Kidney (tissue), 14 donors: ENCODE results near the gene SIDT2. TPM values are rescaled to one million over a fixed set of nuclear protein-coding genes. Genes with fewer than 3 reads are reported as not detected.
"Not testable (repeated sequence)": the region's sequence is repeated elsewhere in the genome, so short reads cannot be mapped to it uniquely, and the experiment has no call there.

Source experiments
- DNase-seq, 5 donors: peaks; one replicate each; pipeline ENCODE4 v3.0.0-alpha.2; 2013 to 2020
- FAIRE-seq: peaks from 2 replicates; lab custom pipeline; 2012; peaks lifted over from hg19 to GRCh38; lab: Jason Lieb, UNC
- H3K27ac ChIP-seq, 2 donors: one replicate each; pipeline ENCODE4 v1.7.0; 2013; ENCODE audit warnings: low read depth in 2 of 2, low read length in 2 of 2, inconsistent platforms in 1 of 2
- H3K27me3 ChIP-seq: one replicate; pipeline ENCODE4 v1.7.1; 2013; ENCODE audit warnings: low read length, inconsistent platforms; ENCODE audit not compliant: control insufficient read depth, insufficient read depth
- H3K36me3 ChIP-seq, 3 donors: one replicate each; pipeline versions ENCODE4 v1.7.0 to v1.7.1; 2013; ENCODE audit warnings: low read length in 3 of 3, control low read depth in 1 of 3, inconsistent platforms in 1 of 3; ENCODE audit not compliant: insufficient read depth in 3 of 3, control insufficient read depth in 2 of 3
- H3K4me1 ChIP-seq, 3 donors: one replicate each; pipeline versions ENCODE4 v1.7.0 to v1.7.1; 2013; ENCODE audit warnings: low read length in 3 of 3, inconsistent platforms in 1 of 3, low read depth in 1 of 3; ENCODE audit not compliant: control insufficient read depth in 2 of 3, insufficient read depth in 2 of 3
- H3K4me3 ChIP-seq, 3 donors: one replicate each; pipeline versions ENCODE4 v1.7.0 to v1.8.1; 2013; ENCODE audit warnings: low read length in 3 of 3, control low read depth in 1 of 3, inconsistent platforms in 1 of 3
- H3K9ac ChIP-seq, 3 donors: one replicate each; pipeline versions ENCODE4 v1.7.0 to v1.7.1; 2013; ENCODE audit warnings: low read length in 3 of 3, control low read depth in 1 of 3, inconsistent platforms in 1 of 3
- H3K9me3 ChIP-seq, 3 donors: one replicate each; pipeline versions ENCODE4 v1.7.0 to v1.7.1; 2013; ENCODE audit warnings: low read length in 3 of 3, control low read depth in 1 of 3, inconsistent platforms in 1 of 3; ENCODE audit not compliant: control insufficient read depth in 2 of 3, insufficient read depth in 1 of 3
- intact Hi-C: fragments of 100-400 bp; cut with DNase I; formaldehyde crosslinking; loops from one replicate; pipeline ENCODE4 v1.11.1; 2022
- polyA plus RNA-seq: library from polyadenylated mRNA; stranded (reverse); fragments of 350-450 nt; fragmentation: Illumina TruSeq; extraction: RNeasy Lipid Tissue Mini Kit (QIAGEN cat#74804); gene quantifications from one replicate; pipeline ENCODE4 v1.2.3, GENCODE V29; 2014; ENCODE audit warnings: low read depth, low replicate concordance; ENCODE audit not compliant: insufficient read depth
- total RNA-seq: library from RNA; stranded (reverse); fragmentation: NEBNext Ultra II Directional; extraction: Animal tissue kit (Norgen Biotek cat#: 25700); gene quantifications from one replicate; pipeline ENCODE4 v1.2.1, GENCODE V29; 2021
- TF ChIP-seq, protein P1 (sequence below): IDR thresholded peaks from 3 replicates; pipeline ENCODE4 v1.5.1; 2012; ENCODE audit warnings: mild to moderate bottlenecking, moderate library complexity, borderline replicate concordance; ENCODE audit not compliant: insufficient read depth; ENCODE audit errors: extremely low read depth
- donor health status: control.
- donor health status: control.
- donor health status: control.
- donor health status: control.
- donor health status: control.
- donor health status: DM: yes; HTN: yes; CAD: no.
- donor health status: Normal renal cell carcinoma (clear cell type).

SIDT2 gene
- total and polyA plus RNA-seq, 2 donors from 2014 or later = 16.4 to 37.4 TPM

GRCh38 chr11:117203069-117203407, 24.5 kb downstream of the SIDT2 start:
- Histone ChIP-seq H3K27ac (peak overlapping the region; percentile 4 to 94), H3K36me3 (peaks cover 0 to 11% (median 4%) of the 10 kb centered on the region in 3 donors), H3K9me3 (no peaks in the 10 kb centered on the region), H3K4me1 (no peaks in the 10 kb centered on the region), H3K4me3 (peak overlapping the region in 2 of 3 donors; percentile 34 to 63), H3K27me3 (no peaks in the 10 kb centered on the region), H3K9ac (no peak overlapping the region)
- FAIRE-seq (no peak), DNase-seq (no peak)
- intact Hi-C loops = no loop called here
- TF ChIP-seq, protein P1, sequence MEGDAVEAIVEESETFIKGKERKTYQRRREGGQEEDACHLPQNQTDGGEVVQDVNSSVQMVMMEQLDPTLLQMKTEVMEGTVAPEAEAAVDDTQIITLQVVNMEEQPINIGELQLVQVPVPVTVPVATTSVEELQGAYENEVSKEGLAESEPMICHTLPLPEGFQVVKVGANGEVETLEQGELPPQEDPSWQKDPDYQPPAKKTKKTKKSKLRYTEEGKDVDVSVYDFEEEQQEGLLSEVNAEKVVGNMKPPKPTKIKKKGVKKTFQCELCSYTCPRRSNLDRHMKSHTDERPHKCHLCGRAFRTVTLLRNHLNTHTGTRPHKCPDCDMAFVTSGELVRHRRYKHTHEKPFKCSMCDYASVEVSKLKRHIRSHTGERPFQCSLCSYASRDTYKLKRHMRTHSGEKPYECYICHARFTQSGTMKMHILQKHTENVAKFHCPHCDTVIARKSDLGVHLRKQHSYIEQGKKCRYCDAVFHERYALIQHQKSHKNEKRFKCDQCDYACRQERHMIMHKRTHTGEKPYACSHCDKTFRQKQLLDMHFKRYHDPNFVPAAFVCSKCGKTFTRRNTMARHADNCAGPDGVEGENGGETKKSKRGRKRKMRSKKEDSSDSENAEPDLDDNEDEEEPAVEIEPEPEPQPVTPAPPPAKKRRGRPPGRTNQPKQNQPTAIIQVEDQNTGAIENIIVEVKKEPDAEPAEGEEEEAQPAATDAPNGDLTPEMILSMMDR = no peak

DNA sequence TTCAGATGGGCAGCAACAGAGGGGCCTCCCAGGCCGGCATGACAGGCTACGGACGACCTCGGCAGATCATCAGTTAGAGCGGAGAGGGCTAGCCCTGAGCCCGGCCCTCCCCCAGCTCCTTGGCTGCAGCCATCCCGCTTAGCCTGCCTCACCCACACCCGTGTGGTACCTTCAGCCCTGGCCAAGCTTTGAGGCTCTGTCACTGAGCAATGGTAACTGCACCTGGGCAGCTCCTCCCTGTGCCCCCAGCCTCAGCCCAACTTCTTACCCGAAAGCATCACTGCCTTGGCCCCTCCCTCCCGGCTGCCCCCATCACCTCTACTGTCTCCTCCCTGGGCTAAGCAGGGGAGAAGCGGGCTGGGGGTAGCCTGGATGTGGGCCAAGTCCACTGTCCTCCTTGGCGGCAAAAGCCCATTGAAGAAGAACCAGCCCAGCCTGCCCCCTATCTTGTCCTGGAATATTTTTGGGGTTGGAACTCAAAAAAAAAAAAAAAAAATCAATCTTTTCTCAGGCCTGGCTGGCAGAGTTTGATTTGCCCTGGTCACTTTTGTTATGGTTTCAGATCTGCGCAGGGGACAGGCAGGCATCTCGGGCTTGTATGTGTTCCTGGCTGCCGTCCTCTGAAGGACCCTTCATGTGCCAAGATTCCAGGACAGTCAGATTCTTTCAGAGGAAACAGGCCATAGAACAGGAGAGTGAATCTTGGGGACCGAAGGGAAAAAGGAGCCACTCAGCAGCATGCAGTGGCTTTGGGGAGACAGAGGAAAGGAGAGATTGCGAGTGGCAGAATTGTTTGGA, 25.9 kb downstream of the SIDT2 start:
- Histone ChIP-seq H3K27ac (peak overlapping the region; percentile 22 to 94), H3K9me3 (no peaks in the 10 kb centered on the region), H3K36me3 (peaks cover 0 to 11% (median 4%) of the 10 kb centered on the region in 3 donors), H3K4me3 (no peak overlapping the region), H3K27me3 (no peaks in the 10 kb centered on the region), H3K9ac (no peak overlapping the region), H3K4me1 (no peaks in the 10 kb centered on the region)
- intact Hi-C loops = no loop called here
- peak in 1 of 5 donors; percentile 79 for DNase-seq
- no peak for FAIRE-seq
- TF ChIP-seq, protein P1 = no peak

- Histone ChIP-seq H3K4me3 (no peak overlapping the region), H3K36me3 (peaks cover 0 to 11% (median 4%) of the 10 kb centered on the region in 3 donors), H3K9me3 (no peaks in the 10 kb centered on the region), H3K27me3 (no peaks in the 10 kb centered on the region), H3K9ac (no peak overlapping the region), H3K27ac (peak overlapping the region in 1 of 2 donors; percentile 16), H3K4me1 (no peaks in the 10 kb centered on the region)
- TF ChIP-seq, protein P1 = no peak
- intact Hi-C loops = no loop called here
- no peak for FAIRE-seq
- no peak for DNase-seq
These were observed 26.8 kb downstream of the SIDT2 start for GRCh38 chr11:117205211-117205818.

- DNase-seq, H3K9ac ChIP-seq, H3K27me3 ChIP-seq, H3K27ac ChIP-seq, intact Hi-C loops, FAIRE-seq, H3K4me1 ChIP-seq, H3K4me3 ChIP-seq, H3K9me3 ChIP-seq: not testable (repeated sequence)
- peaks cover 0 to 11% (median 4%) of the 10 kb centered on the region in 3 donors for H3K36me3 ChIP-seq
These were observed 27.6 kb downstream of the SIDT2 start for GRCh38 chr11:117206111-117206510.

GRCh38 chr11:117206859-117207258, 28.3 kb downstream of the SIDT2 start:
- H3K9me3 ChIP-seq, H3K4me1 ChIP-seq, H3K9ac ChIP-seq, intact Hi-C loops, FAIRE-seq, H3K4me3 ChIP-seq, H3K27ac ChIP-seq, DNase-seq, H3K27me3 ChIP-seq: not testable (repeated sequence)
- peaks cover 0 to 11% (median 4%) of the 10 kb centered on the region in 3 donors for H3K36me3 ChIP-seq

DNA sequence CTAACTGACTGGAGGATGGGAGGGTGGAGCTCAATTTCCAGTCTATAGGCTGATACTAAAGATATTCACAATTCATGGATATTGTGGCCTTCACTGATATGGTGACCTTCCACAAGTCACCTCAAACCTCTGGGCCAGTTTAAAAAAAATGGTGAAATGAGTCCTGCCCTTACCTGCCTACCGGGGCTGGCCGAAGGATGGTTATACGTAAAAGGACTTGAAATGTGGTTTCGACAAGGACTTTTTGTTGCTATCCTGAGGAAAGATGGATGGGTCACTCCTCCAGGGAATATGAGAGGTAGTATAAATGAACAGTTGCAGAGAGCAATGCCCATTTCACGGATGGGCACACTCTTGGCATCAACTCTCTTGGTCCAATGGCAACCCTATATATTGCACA, 28.9 kb downstream of the SIDT2 start:
- H3K9me3 ChIP-seq, H3K4me1 ChIP-seq, DNase-seq, H3K27me3 ChIP-seq, intact Hi-C loops, H3K4me3 ChIP-seq, H3K27ac ChIP-seq, H3K9ac ChIP-seq, FAIRE-seq: not testable (repeated sequence)
- peaks cover 0 to 11% (median 4%) of the 10 kb centered on the region in 3 donors for H3K36me3 ChIP-seq
